K562 (cell line): ENCODE measurements around the gene NDUFS8. TPM values are rescaled to one million over a fixed set of nuclear protein-coding genes. Genes with fewer than 3 reads are reported as not detected.
A peak's percentile ranks its signal among the peaks of the same experiment; 100 is the strongest.

Experiments used
- DPF2 ChIP-seq: fragments of 450-650 bp; IDR thresholded peaks from 2 replicates; pipeline ENCODE4 v1.6.1; 2016
- E2F3 ChIP-seq: fragments of 250-450 bp; sonication (Bioruptor Pico); IDR thresholded peaks from 2 replicates; pipeline ENCODE4 v1.4.0; 2020; ENCODE audit warnings: mild to moderate bottlenecking
- FOXA3 ChIP-seq, 2 experiments: fragments of 450-650 bp in 1 of 2; sonication (generic) in 1 of 2; formaldehyde crosslinking; IDR thresholded peaks in 1 of 2; conservative IDR thresholded peaks in 1 of 2; 2 replicates each; pipeline versions ENCODE4 v1.4.0 to v1.8.0; 2020 to 2022; ENCODE audit warnings: mild to moderate bottlenecking in 2 of 2, missing genetic modification reagents in 1 of 2
- HDAC1 ChIP-seq, 2 experiments: fragments of 450-650 bp; IDR thresholded peaks; 2 replicates each; pipeline ENCODE4 v1.6.1; 2016 to 2017; ENCODE audit warnings: inconsistent platforms in 1 of 2, mild to moderate bottlenecking in 1 of 2, moderate library complexity in 1 of 2
- MED1 ChIP-seq: sonication (generic); formaldehyde crosslinking; IDR thresholded peaks from 2 replicates; pipeline ENCODE4 v1.8.1; 2023; ENCODE audit warnings: missing genetic modification reagents, borderline replicate concordance
- NONO ChIP-seq, 2 experiments: fragments of 200-400 bp in 1 of 2; fragments of 450-650 bp in 1 of 2; formaldehyde crosslinking in 1 of 2; IDR thresholded peaks; 2 replicates each; pipeline ENCODE4 v1.6.1; 2017; ENCODE audit warnings: low read depth in 2 of 2, mild to moderate bottlenecking in 2 of 2, moderate library complexity in 2 of 2, low read length in 1 of 2
- PHF8 ChIP-seq: fragments of 200-600 bp; sonication (generic); IDR thresholded peaks from 2 replicates; pipeline ENCODE4 v1.6.1; 2012; ENCODE audit warnings: mixed run types, mild to moderate bottlenecking, inconsistent platforms, low read length, moderate library complexity, borderline replicate concordance
- POLR2B ChIP-seq: fragments of 450-650 bp; IDR thresholded peaks from 2 replicates; pipeline ENCODE4 v1.6.1; 2018; ENCODE audit warnings: low read depth; ENCODE audit not compliant: partially characterized antibody
- RFX1 ChIP-seq: fragments of 450-650 bp; IDR thresholded peaks from 2 replicates; pipeline ENCODE4 v1.6.1; 2016; ENCODE audit warnings: mild to moderate bottlenecking, moderate library complexity
- SREBF2 ChIP-seq: sonication (generic); formaldehyde crosslinking; IDR thresholded peaks from 2 replicates; pipeline ENCODE4 v1.4.0; 2020; ENCODE audit warnings: mild to moderate bottlenecking, missing genetic modification reagents
- ZKSCAN8 ChIP-seq: fragments of 200-800 bp; sonication (Bioruptor generic); IDR thresholded peaks from 2 replicates; pipeline ENCODE4 v1.6.1; 2016; ENCODE audit warnings: missing genetic modification characterization, missing compliant biosample characterization
- polyA plus RNA-seq, 8 experiments: library from polyadenylated mRNA; depleted of rRNA in 4 of 8; stranded (reverse) in 5 of 8; unstranded in 3 of 8; fragments of >200 nt; fragmentation: Nextera tagmentation in 2 of 8; fragmentation: Illumina TruSeq in 1 of 8; extraction: Ambion mirVana in 2 of 8; extraction: Trizol in 1 of 8; gene quantifications; 2 replicates each; pipeline versions ENCODE4 v1.2.1 to v1.2.3, GENCODE V29; 2011 to 2014; ENCODE audit warnings: inconsistent platforms in 1 of 8, missing spikeins in 1 of 8
- total RNA-seq, 7 experiments: library from RNA; depleted of rRNA in 6 of 7; stranded (reverse); fragments of >200 nt in 6 of 7; fragmentation: Illumina TruSeq in 2 of 7; extraction: Trizol in 2 of 7; gene quantifications; 2 replicates each; pipeline versions ENCODE4 v1.2.1 to v1.2.3, GENCODE V29; 2011 to 2021; ENCODE audit warnings: low replicate concordance in 1 of 7
- TF ChIP-seq, protein P1 (sequence below): sonication (generic); formaldehyde crosslinking; IDR thresholded peaks from 2 replicates; pipeline ENCODE4 v1.9.0; 2022; ENCODE audit warnings: mild to moderate bottlenecking, missing genetic modification reagents
- TF ChIP-seq, protein P2 (sequence below): fragments of 450-650 bp; formaldehyde crosslinking; IDR thresholded peaks from 2 replicates; pipeline ENCODE4 v1.4.0; 2022; ENCODE audit warnings: missing genetic modification characterization
- TF ChIP-seq, protein P3 (sequence below): sonication (generic); formaldehyde crosslinking; IDR thresholded peaks from 2 replicates; pipeline ENCODE4 v1.9.0; 2022; ENCODE audit warnings: mild to moderate bottlenecking, missing genetic modification reagents
- TF ChIP-seq, protein P4 (sequence below): sonication (generic); formaldehyde crosslinking; IDR thresholded peaks from 2 replicates; pipeline ENCODE4 v1.5.0; 2020; ENCODE audit warnings: missing genetic modification reagents
- TF ChIP-seq, protein P5 (sequence below): fragments of 450-650 bp; IDR thresholded peaks from 2 replicates; pipeline ENCODE4 v1.6.1; 2016
- TF ChIP-seq, protein P6 (sequence below): sonication (generic); formaldehyde crosslinking; IDR thresholded peaks from 2 replicates; pipeline ENCODE4 v1.8.0; 2022; ENCODE audit warnings: mild to moderate bottlenecking, missing genetic modification reagents, borderline replicate concordance

NDUFS8 gene
- total and polyA plus RNA-seq, 9 of the 15 experiments (the other 6 are each of a cell fraction or from before 2014, with no cell fraction given) = 36.5 to 351 (median 101) TPM

DNA sequence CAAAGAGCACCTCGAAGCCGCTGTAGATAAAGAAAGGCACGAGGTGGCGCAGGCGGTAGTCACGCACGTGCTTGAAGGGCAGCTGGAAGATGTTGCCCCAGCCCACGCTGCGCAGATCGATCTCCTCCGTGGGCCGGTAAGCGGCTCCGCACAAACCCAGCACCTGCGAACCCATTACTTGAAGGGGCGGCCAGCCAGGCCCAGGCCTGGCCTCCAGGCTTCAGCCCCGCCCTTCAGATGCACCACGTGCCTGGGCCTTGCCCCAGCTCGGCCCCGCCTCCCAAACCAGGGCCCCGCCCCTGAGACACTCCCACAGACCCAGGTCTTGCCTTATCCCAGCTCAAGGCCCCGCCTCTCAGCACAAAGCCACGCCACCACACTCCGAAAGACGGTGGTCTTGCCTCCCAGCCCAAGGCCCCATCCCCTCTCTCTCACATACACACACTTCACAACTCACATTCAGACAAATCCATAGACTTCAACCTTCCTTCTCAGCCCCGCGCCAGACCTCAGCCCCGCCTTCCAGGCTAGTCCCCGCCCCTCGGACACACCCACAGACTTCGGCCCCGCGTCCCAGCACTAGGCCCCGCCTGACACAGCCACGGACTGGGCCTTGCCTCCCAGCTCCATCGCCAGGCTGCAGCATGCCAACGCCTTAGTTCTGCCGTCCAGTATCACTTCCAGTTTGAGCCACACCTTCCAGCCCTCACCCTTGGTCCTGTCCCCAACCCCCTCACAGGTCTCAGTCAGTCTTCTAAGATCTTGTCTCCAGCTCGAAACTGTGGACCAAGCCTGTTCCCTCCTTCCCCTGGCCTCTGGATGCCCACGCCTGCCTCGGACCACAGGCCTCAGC, 33.6 kb upstream of the NDUFS8 start (continued):
- TF ChIP-seq, protein P1, sequence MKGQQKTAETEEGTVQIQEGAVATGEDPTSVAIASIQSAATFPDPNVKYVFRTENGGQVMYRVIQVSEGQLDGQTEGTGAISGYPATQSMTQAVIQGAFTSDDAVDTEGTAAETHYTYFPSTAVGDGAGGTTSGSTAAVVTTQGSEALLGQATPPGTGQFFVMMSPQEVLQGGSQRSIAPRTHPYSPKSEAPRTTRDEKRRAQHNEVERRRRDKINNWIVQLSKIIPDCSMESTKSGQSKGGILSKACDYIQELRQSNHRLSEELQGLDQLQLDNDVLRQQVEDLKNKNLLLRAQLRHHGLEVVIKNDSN = peak; percentile 98
- TF ChIP-seq NONO (IDR thresholded peaks at IDR 0.05; ENCODE audit: low read depth in 2 of 2, low read length in 1 of 2) (no peak), DPF2 (no peak), HDAC1 (IDR thresholded peaks at IDR 0.05) (peak in 1 of 2 experiments; percentile 83; a peak in 1 of 4 replicates), RFX1 (no peak), PHF8 (no peak; the same call in 1 of the 2 replicates), SREBF2 (CRISPR knock-in tag) (no peak), POLR2B (peak; percentile 44), E2F3 (CRISPR knock-in tag) (no peak), FOXA3 (CRISPR knock-in tag; conservative IDR thresholded peaks at IDR 0.05 in 1 of 2, IDR thresholded peaks at IDR 0.05 in 1 of 2) (0 out of 4 replicates have a peak, but pooled peaks of 1 of the 2 experiments have one; percentile 10), ZKSCAN8 (CRISPR knock-in tag) (no peak), MED1 (no peak)
- TF ChIP-seq, protein P2, sequence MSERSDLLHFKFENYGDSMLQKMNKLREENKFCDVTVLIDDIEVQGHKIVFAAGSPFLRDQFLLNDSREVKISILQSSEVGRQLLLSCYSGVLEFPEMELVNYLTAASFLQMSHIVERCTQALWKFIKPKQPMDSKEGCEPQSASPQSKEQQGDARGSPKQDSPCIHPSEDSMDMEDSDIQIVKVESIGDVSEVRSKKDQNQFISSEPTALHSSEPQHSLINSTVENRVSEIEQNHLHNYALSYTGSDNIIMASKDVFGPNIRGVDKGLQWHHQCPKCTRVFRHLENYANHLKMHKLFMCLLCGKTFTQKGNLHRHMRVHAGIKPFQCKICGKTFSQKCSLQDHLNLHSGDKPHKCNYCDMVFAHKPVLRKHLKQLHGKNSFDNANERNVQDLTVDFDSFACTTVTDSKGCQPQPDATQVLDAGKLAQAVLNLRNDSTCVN (CRISPR knock-in tag) = no peak
- TF ChIP-seq, protein P3, sequence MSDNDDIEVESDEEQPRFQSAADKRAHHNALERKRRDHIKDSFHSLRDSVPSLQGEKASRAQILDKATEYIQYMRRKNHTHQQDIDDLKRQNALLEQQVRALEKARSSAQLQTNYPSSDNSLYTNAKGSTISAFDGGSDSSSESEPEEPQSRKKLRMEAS (CRISPR knock-in tag) = peak; percentile 95
- TF ChIP-seq, protein P4, sequence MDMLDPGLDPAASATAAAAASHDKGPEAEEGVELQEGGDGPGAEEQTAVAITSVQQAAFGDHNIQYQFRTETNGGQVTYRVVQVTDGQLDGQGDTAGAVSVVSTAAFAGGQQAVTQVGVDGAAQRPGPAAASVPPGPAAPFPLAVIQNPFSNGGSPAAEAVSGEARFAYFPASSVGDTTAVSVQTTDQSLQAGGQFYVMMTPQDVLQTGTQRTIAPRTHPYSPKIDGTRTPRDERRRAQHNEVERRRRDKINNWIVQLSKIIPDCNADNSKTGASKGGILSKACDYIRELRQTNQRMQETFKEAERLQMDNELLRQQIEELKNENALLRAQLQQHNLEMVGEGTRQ (CRISPR knock-in tag) = peak; percentile 98
- TF ChIP-seq, protein P5, sequence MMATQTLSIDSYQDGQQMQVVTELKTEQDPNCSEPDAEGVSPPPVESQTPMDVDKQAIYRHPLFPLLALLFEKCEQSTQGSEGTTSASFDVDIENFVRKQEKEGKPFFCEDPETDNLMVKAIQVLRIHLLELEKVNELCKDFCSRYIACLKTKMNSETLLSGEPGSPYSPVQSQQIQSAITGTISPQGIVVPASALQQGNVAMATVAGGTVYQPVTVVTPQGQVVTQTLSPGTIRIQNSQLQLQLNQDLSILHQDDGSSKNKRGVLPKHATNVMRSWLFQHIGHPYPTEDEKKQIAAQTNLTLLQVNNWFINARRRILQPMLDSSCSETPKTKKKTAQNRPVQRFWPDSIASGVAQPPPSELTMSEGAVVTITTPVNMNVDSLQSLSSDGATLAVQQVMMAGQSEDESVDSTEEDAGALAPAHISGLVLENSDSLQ = peak; percentile 39; the same call in 1 of the 2 replicates
- TF ChIP-seq, protein P6, sequence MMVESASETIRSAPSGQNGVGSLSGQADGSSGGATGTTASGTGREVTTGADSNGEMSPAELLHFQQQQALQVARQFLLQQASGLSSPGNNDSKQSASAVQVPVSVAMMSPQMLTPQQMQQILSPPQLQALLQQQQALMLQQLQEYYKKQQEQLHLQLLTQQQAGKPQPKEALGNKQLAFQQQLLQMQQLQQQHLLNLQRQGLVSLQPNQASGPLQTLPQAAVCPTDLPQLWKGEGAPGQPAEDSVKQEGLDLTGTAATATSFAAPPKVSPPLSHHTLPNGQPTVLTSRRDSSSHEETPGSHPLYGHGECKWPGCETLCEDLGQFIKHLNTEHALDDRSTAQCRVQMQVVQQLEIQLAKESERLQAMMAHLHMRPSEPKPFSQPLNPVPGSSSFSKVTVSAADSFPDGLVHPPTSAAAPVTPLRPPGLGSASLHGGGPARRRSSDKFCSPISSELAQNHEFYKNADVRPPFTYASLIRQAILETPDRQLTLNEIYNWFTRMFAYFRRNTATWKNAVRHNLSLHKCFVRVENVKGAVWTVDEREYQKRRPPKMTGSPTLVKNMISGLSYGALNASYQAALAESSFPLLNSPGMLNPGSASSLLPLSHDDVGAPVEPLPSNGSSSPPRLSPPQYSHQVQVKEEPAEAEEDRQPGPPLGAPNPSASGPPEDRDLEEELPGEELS (CRISPR knock-in tag) = no peak
